ENCODE results near the gene MOSPD3.

MOSPD3 gene

GRCh38 chr7:100626055-100626454 is 13.7 kb downstream of the MOSPD3 start:
- ATAC-seq = no peak
- TF ChIP-seq GLIS3 (CRISPR knock-in tag; IDR thresholded peaks at IDR 0.05) (peak; percentile 28; the same call in 1 of the 2 replicates), POU6F1 (CRISPR knock-in tag; IDR thresholded peaks at IDR 0.05; ENCODE audit: borderline replicate concordance, low read depth) (no peak)

GRCh38 chr7:100626530-100627237 is 14.3 kb downstream of the MOSPD3 start:
- TF ChIP-seq GLIS3 (CRISPR knock-in tag; IDR thresholded peaks at IDR 0.05) = no peak
- TF ChIP-seq ZNF565 (CRISPR knock-in tag; conservative IDR thresholded peaks at IDR 0.05; ENCODE audit: low read depth) = no peak
- ATAC-seq = peak; percentile 98

- TF ChIP-seq TOX (CRISPR knock-in tag; IDR thresholded peaks at IDR 0.05; ENCODE audit: borderline replicate concordance) (no peak), PPARA (CRISPR knock-in tag; IDR thresholded peaks at IDR 0.05; ENCODE audit: borderline replicate concordance) (no peak), CREB5 (CRISPR knock-in tag; IDR thresholded peaks at IDR 0.05; ENCODE audit: low read depth) (no peak), SNAI2 (CRISPR knock-in tag; IDR thresholded peaks at IDR 0.05) (no peak), CSDC2 (CRISPR knock-in tag; IDR thresholded peaks at IDR 0.05) (no peak), ESRRG (CRISPR knock-in tag; IDR thresholded peaks at IDR 0.05) (no peak), ZC3H10 (CRISPR knock-in tag; IDR thresholded peaks at IDR 0.05) (no peak), TCF4 (CRISPR knock-in tag; IDR thresholded peaks at IDR 0.05; ENCODE audit: borderline replicate concordance) (no peak), RARB (CRISPR knock-in tag; IDR thresholded peaks at IDR 0.05) (no peak), ZFP3 (CRISPR knock-in tag; IDR thresholded peaks at IDR 0.05) (no peak), POU6F1 (CRISPR knock-in tag; IDR thresholded peaks at IDR 0.05; ENCODE audit: borderline replicate concordance, low read depth) (no peak), CSRNP3 (CRISPR knock-in tag; IDR thresholded peaks at IDR 0.05) (no peak), TSHZ2 (CRISPR knock-in tag; IDR thresholded peaks at IDR 0.05) (no peak), ZNF565 (CRISPR knock-in tag; conservative IDR thresholded peaks at IDR 0.05; ENCODE audit: low read depth) (no peak), ZNF70 (CRISPR knock-in tag; IDR thresholded peaks at IDR 0.05) (no peak)
- ATAC-seq = no peak
Observed at GRCh38 chr7:100627238-100627549, 14.9 kb downstream of the MOSPD3 start.

- ATAC-seq = peak; percentile 20
Observed at GRCh38 chr7:100629117-100629716, 16.9 kb downstream of the MOSPD3 start.

More at GRCh38 chr7:100629117-100629716, 16.9 kb downstream of the MOSPD3 start:
- TF ChIP-seq ZNF8 (CRISPR knock-in tag; IDR thresholded peaks at IDR 0.05) (no peak), OSR1 (CRISPR knock-in tag; IDR thresholded peaks at IDR 0.05) (no peak), ZNF70 (CRISPR knock-in tag; IDR thresholded peaks at IDR 0.05) (no peak), SNAI2 (CRISPR knock-in tag; IDR thresholded peaks at IDR 0.05) (no peak), ZC3H10 (CRISPR knock-in tag; IDR thresholded peaks at IDR 0.05) (no peak), RARB (CRISPR knock-in tag; IDR thresholded peaks at IDR 0.05) (no peak), ZFP3 (CRISPR knock-in tag; IDR thresholded peaks at IDR 0.05) (no peak), BACH2 (CRISPR knock-in tag; IDR thresholded peaks at IDR 0.05; ENCODE audit: borderline replicate concordance) (no peak), GLIS3 (CRISPR knock-in tag; IDR thresholded peaks at IDR 0.05) (no peak), CSDC2 (CRISPR knock-in tag; IDR thresholded peaks at IDR 0.05) (no peak), TOX (CRISPR knock-in tag; IDR thresholded peaks at IDR 0.05; ENCODE audit: borderline replicate concordance) (no peak), ARNTL (CRISPR knock-in tag; IDR thresholded peaks at IDR 0.05; ENCODE audit: borderline replicate concordance, low read depth) (no peak), ISL1 (CRISPR knock-in tag; IDR thresholded peaks at IDR 0.05) (no peak), ESRRG (CRISPR knock-in tag; IDR thresholded peaks at IDR 0.05) (no peak), CSRNP3 (CRISPR knock-in tag; IDR thresholded peaks at IDR 0.05) (no peak), CREB5 (CRISPR knock-in tag; IDR thresholded peaks at IDR 0.05; ENCODE audit: low read depth) (no peak)

Measured in SK-N-SH treated with all-trans-retinoic acid at 6 μM for 48 hours (cell line).